HAP-1 (cell line): ENCODE data around the gene ZBED6.
"Not testable (repeated sequence)": the region's sequence is repeated elsewhere in the genome, so short reads cannot be mapped to it uniquely, and the experiment has no call there.

Experiments
- DNase-seq, 2 experiments: peaks; one replicate each; pipeline ENCODE4 v3.0.0-alpha.2; 2016 to 2020; ENCODE audit warnings: low spot score in 2 of 2
- H3K27me3 ChIP-seq: fragments of 250-450 bp; sonication (Bioruptor Pico); 2 replicates; pipeline ENCODE4 v1.5.1; 2020; ENCODE audit warnings: low read depth, mild to moderate bottlenecking, moderate library complexity
- H3K36me3 ChIP-seq: fragments of 250-450 bp; sonication (Bioruptor Pico); replicated peaks from 2 replicates; pipeline ENCODE4 v1.5.1; 2020; ENCODE audit warnings: mild to moderate bottlenecking
- H3K4me1 ChIP-seq: fragments of 250-450 bp; sonication (Bioruptor Pico); 2 replicates; pipeline ENCODE4 v1.5.1; 2020; ENCODE audit warnings: mild to moderate bottlenecking
- H3K4me3 ChIP-seq: fragments of 250-450 bp; sonication (Bioruptor Pico); 2 replicates; pipeline ENCODE4 v1.5.1; 2020; ENCODE audit warnings: mild to moderate bottlenecking, moderate library complexity
- H3K9me3 ChIP-seq: fragments of 250-450 bp; sonication (Bioruptor Pico); 2 replicates; pipeline ENCODE4 v1.5.1; 2020; ENCODE audit warnings: mild to moderate bottlenecking, moderate library complexity
- in situ Hi-C: fragments of 300-500 bp; cut with MboI; formaldehyde crosslinking; loops from 3 replicates; pipeline ENCODE4 v1.14.3; 2020; ENCODE audit warnings: low sequenced_read_pairs, inconsistent platforms, mixed read lengths

The ZBED6 gene

DNA sequence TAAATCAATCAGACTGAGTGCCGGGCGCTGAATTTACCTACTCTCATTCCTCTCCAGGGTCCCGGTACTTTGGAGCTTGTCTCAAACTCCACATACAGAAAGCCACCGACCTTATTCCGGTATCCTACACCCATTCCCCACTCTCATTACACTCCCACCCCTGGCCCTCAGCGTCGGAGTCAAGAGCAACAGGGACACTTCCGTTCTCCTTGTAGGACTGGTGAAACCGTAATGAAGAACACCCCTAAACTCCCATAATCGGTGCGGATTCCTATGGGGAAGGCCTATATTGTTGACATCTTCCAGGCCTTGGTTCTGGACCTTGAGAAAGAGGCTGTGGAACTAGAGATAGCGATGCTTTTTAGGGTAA lies 798 bp downstream of the ZBED6 start:
- DNase-seq = peak; percentile 18 to 54

DNA sequence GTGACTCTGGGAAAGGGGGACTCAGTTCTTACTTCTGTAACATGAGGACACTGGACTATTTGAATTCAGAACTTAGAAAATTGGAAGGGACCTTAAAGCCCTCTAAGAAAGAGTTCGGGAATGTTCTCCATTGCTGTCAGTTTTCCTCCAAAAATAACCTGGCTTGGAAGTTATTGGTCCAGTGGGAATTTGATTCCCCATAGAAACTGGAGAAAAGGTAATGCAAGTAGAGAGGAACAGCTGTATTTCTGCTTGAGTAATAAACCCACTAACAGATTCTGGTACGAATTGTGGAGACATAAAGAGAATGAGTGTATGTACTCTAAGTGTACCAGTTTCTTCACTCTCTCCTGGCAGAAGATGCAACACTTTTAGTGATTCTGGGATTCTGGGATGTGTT lies 1.8 kb downstream of the ZBED6 start:
- H3K4me1 ChIP-seq = peaks cover 15% of the 10 kb centered on the region
- in situ Hi-C loops = no loop called here
- DNase-seq = no peak
- peaks cover 32% of the 10 kb centered on the region for H3K36me3 ChIP-seq
- peaks cover 15% of the 10 kb centered on the region for H3K9me3 ChIP-seq
- H3K4me3 ChIP-seq = peak overlapping the region; percentile 77
- no peaks in the 10 kb centered on the region for H3K27me3 ChIP-seq

More for the DNA sequence above, 798 bp downstream of the ZBED6 start:
- Histone ChIP-seq H3K36me3 (peaks cover 32% of the 10 kb centered on the region), H3K4me3 (peak overlapping the region; percentile 77), H3K27me3 (no peaks in the 10 kb centered on the region), H3K4me1 (peaks cover 15% of the 10 kb centered on the region), H3K9me3 (peaks cover 15% of the 10 kb centered on the region)
- in situ Hi-C loops = no loop called here

GRCh38 chr1:203797948-203798655 lies 2.7 kb downstream of the ZBED6 start:
- H3K9me3 ChIP-seq = peaks cover 15% of the 10 kb centered on the region
- H3K4me1 ChIP-seq = peaks cover 15% of the 10 kb centered on the region
- H3K4me3 ChIP-seq = no peak overlapping the region
- in situ Hi-C loops = no loop called here
- DNase-seq = no peak
- H3K27me3 ChIP-seq = no peaks in the 10 kb centered on the region
- peaks cover 36% of the 10 kb centered on the region for H3K36me3 ChIP-seq

- in situ Hi-C loops = no loop called here
- Histone ChIP-seq H3K4me3 (no peak overlapping the region), H3K9me3 (peaks cover 15% of the 10 kb centered on the region), H3K4me1 (peaks cover 15% of the 10 kb centered on the region), H3K36me3 (peaks cover 42% of the 10 kb centered on the region), H3K27me3 (no peaks in the 10 kb centered on the region)
- DNase-seq = no peak
These were observed 3.7 kb downstream of the ZBED6 start for GRCh38 chr1:203799157-203799556.

- Histone ChIP-seq H3K27me3 (no peaks in the 10 kb centered on the region), H3K4me1 (peaks cover 13% of the 10 kb centered on the region), H3K36me3 (peaks cover 42% of the 10 kb centered on the region), H3K4me3 (no peak overlapping the region), H3K9me3 (peaks cover 15% of the 10 kb centered on the region)
- in situ Hi-C loops = no loop called here
- no peak for DNase-seq
These were observed 4.5 kb downstream of the ZBED6 start for GRCh38 chr1:203799971-203800370.

- no peaks in the 10 kb centered on the region for H3K27me3 ChIP-seq
- 0 out of 2 replicates have a peak, but pooled peaks cover 2% of the 10 kb centered on the region for H3K4me1 ChIP-seq
- no peak for DNase-seq
- H3K4me3 ChIP-seq = no peak overlapping the region
- H3K9me3 ChIP-seq = no peaks in the 10 kb centered on the region
- in situ Hi-C loops = no loop called here
- H3K36me3 ChIP-seq = peaks cover 25% of the 10 kb centered on the region
These were observed 10.3 kb downstream of the ZBED6 start for GRCh38 chr1:203805689-203806088.

GRCh38 chr1:203807196-203807595 lies 11.8 kb downstream of the ZBED6 start:
- in situ Hi-C loops = no loop called here

GRCh38 chr1:203813581-203814341 lies 18.3 kb downstream of the ZBED6 start:
- Histone ChIP-seq H3K4me3 (no peak overlapping the region), H3K27me3 (no peaks in the 10 kb centered on the region), H3K9me3 (no peaks in the 10 kb centered on the region), H3K36me3 (peaks cover 53% of the 10 kb centered on the region), H3K4me1 (no peaks in the 10 kb centered on the region)
- no peak for DNase-seq
- in situ Hi-C loops = no loop called here

More at GRCh38 chr1:203807196-203807595, 11.8 kb downstream of the ZBED6 start:
- H3K27me3 ChIP-seq = no peaks in the 10 kb centered on the region
- no peaks in the 10 kb centered on the region for H3K9me3 ChIP-seq
- H3K36me3 ChIP-seq = peaks cover 29% of the 10 kb centered on the region
- DNase-seq = no peak
- H3K4me3 ChIP-seq = no peak overlapping the region
- H3K4me1 ChIP-seq = no peaks in the 10 kb centered on the region

GRCh38 chr1:203818399-203818798 lies 23.0 kb downstream of the ZBED6 start:
- Histone ChIP-seq H3K4me1 (no peaks in the 10 kb centered on the region), H3K27me3 (no peaks in the 10 kb centered on the region), H3K4me3 (no peak overlapping the region), H3K36me3 (peaks cover 78% of the 10 kb centered on the region), H3K9me3 (no peaks in the 10 kb centered on the region)
- in situ Hi-C loops = no loop called here
- DNase-seq = no peak

- in situ Hi-C loops = no loop called here
- Histone ChIP-seq H3K27me3 (no peaks in the 10 kb centered on the region), H3K4me1 (no peaks in the 10 kb centered on the region), H3K4me3 (no peak overlapping the region), H3K36me3 (peaks cover 65% of the 10 kb centered on the region), H3K9me3 (no peaks in the 10 kb centered on the region)
- no peak for DNase-seq
These were observed 27.9 kb downstream of the ZBED6 start for GRCh38 chr1:203823306-203823705.

DNA sequence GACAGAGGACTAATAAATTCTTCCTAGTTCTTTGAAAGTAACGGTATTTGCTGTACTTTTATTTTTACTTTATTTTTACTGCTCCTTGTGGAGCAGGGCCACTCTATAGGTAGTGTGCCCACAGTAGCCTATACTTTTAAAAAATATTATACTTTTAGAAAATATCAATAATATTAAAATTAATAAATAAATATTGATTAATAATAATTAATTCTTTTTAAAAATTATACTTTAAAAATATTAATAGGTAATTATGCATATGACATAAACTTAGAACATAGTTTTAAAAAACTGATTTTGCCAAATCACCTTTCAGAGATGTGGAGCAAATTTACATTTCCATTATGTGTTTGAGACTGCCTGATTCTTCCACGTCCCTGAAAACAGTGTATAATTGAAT lies 30.8 kb downstream of the ZBED6 start:
- H3K4me3 ChIP-seq = no peak overlapping the region
- in situ Hi-C loops = no loop called here
- no peak for DNase-seq
- no peaks in the 10 kb centered on the region for H3K4me1 ChIP-seq
- no peaks in the 10 kb centered on the region for H3K9me3 ChIP-seq
- H3K36me3 ChIP-seq = peaks cover 64% of the 10 kb centered on the region
- H3K27me3 ChIP-seq = no peaks in the 10 kb centered on the region

- no peaks in the 10 kb centered on the region for H3K9me3 ChIP-seq
- peaks cover 68% of the 10 kb centered on the region for H3K36me3 ChIP-seq
- no peak overlapping the region for H3K4me3 ChIP-seq
- DNase-seq = no peak
- in situ Hi-C loops = no loop called here
- H3K27me3 ChIP-seq = no peaks in the 10 kb centered on the region
- no peaks in the 10 kb centered on the region for H3K4me1 ChIP-seq
These were observed 32.6 kb downstream of the ZBED6 start for GRCh38 chr1:203828002-203828401.

GRCh38 chr1:203828503-203828902 lies 33.1 kb downstream of the ZBED6 start:
- in situ Hi-C loops = no loop called here
- Histone ChIP-seq H3K4me1 (no peaks in the 10 kb centered on the region), H3K4me3 (no peak overlapping the region), H3K27me3 (no peaks in the 10 kb centered on the region), H3K36me3 (peaks cover 63% of the 10 kb centered on the region), H3K9me3 (no peaks in the 10 kb centered on the region)
- DNase-seq = no peak

- in situ Hi-C loops, H3K27me3 ChIP-seq, H3K4me3 ChIP-seq, H3K9me3 ChIP-seq, H3K4me1 ChIP-seq, DNase-seq: not testable (repeated sequence)
- peaks cover 67% of the 10 kb centered on the region for H3K36me3 ChIP-seq
These were observed 33.8 kb downstream of the ZBED6 start for GRCh38 chr1:203829247-203829646.
